Measurements from ENCODE around the gene ITK.

Gene ITK

GRCh38 chr5:157148734-157149615, 31.7 kb upstream of the ITK start:
- no peak for DNase-seq (ENCODE audit: low spot score)
- Histone ChIP-seq H3K27ac (peak overlapping the region in 1 of 2 donors; percentile 46), H3K4me3 (peak overlapping the region; percentile 19)
- TF ChIP-seq CTCF (IDR thresholded peaks at IDR 0.05), result peak; percentile 60

GRCh38 chr5:157150995-157151394, 29.6 kb upstream of the ITK start:
- no peak overlapping the region for H3K27ac ChIP-seq
- no peak for TF ChIP-seq CTCF (IDR thresholded peaks at IDR 0.05)
- no peak for DNase-seq (ENCODE audit: low spot score)
- H3K4me3 ChIP-seq, result no peak overlapping the region

GRCh38 chr5:157155297-157155696, 25.3 kb upstream of the ITK start:
- TF ChIP-seq CTCF (IDR thresholded peaks at IDR 0.05), result no peak
- no peak for DNase-seq (ENCODE audit: low spot score)

GRCh38 chr5:157157293-157157891, 23.2 kb upstream of the ITK start:
- no peak for DNase-seq (ENCODE audit: low spot score)
- Histone ChIP-seq H3K27ac (no peak overlapping the region), H3K4me3 (no peak overlapping the region)
- TF ChIP-seq CTCF (IDR thresholded peaks at IDR 0.05), result no peak

More at GRCh38 chr5:157155297-157155696, 25.3 kb upstream of the ITK start:
- Histone ChIP-seq H3K4me3 (no peak overlapping the region), H3K27ac (no peak overlapping the region)

- H3K27ac ChIP-seq, result no peak overlapping the region
- DNase-seq (ENCODE audit: low spot score), result no peak
- H3K4me3 ChIP-seq, result no peak overlapping the region
- TF ChIP-seq CTCF (IDR thresholded peaks at IDR 0.05), result no peak
Observed at GRCh38 chr5:157159209-157159751, 21.4 kb upstream of the ITK start.

GRCh38 chr5:157160001-157160400, 20.6 kb upstream of the ITK start:
- H3K4me3 ChIP-seq, result no peak overlapping the region
- no peak overlapping the region for H3K27ac ChIP-seq
- TF ChIP-seq CTCF (IDR thresholded peaks at IDR 0.05), result no peak
- no peak for DNase-seq (ENCODE audit: low spot score)

All from coronary artery (tissue), 2 donors.